ENCODE results near the gene JMJD1C. TPM values are rescaled to one million over a fixed set of nuclear protein-coding genes. Genes with fewer than 3 reads are reported as not detected.
A peak's percentile ranks its signal among the peaks of the same experiment; 100 is the strongest.

The JMJD1C gene
- total and polyA plus RNA-seq, 12 donors, result 14.4 to 70.4 (median 39.2) TPM

DNA sequence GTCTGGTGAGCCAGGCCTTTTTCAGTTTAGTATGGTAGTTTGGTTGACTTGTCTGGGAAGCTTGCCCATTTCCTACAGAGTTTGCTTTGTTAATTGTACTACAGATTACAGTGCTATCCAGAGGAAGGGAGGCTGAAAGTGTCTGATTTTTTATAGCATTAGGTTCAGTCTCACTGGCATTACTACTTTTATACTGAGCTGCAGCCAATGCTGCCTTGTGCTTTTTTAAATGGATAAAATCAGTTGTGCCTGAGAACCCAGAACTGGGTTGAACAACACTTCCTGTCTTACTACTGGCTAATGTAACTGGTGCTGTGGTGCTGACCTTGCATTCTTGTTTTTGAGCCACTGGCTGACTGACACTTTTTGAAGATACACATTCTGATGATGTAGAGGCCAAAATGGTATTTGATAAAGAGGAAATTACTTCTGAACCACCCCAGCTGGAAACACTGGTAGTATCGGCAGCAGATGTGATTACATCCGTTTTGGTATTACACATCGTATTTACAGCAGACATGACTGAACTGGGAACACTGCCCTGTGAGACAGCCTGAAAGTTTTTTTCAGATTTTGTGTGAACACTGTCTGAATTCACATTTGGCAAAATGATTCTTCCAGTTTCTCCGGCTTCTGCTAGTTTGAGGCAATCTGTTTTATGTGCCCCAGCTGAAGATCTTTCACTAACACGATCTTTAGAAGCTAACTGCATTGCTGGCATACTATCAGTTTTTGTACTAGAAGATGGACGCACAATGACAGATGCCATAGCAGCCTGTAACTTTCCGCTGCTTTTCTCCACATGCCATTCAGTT lies 258.6 kb downstream of the JMJD1C start:
- H3K9me3 ChIP-seq, result no peaks in the 10 kb centered on the region
- DNase-seq (peak in 1 of 2 donors; percentile 51), ATAC-seq (peak; percentile 66 to 83 (median 80))
- TF ChIP-seq, protein P1, sequence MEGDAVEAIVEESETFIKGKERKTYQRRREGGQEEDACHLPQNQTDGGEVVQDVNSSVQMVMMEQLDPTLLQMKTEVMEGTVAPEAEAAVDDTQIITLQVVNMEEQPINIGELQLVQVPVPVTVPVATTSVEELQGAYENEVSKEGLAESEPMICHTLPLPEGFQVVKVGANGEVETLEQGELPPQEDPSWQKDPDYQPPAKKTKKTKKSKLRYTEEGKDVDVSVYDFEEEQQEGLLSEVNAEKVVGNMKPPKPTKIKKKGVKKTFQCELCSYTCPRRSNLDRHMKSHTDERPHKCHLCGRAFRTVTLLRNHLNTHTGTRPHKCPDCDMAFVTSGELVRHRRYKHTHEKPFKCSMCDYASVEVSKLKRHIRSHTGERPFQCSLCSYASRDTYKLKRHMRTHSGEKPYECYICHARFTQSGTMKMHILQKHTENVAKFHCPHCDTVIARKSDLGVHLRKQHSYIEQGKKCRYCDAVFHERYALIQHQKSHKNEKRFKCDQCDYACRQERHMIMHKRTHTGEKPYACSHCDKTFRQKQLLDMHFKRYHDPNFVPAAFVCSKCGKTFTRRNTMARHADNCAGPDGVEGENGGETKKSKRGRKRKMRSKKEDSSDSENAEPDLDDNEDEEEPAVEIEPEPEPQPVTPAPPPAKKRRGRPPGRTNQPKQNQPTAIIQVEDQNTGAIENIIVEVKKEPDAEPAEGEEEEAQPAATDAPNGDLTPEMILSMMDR (IDR thresholded peaks at IDR 0.05), result no peak
- WGBS, 2 donors, result 10 to 13% methylated on average over 7 of the region's 7 CpGs
- H3K4me1 ChIP-seq, result peaks cover 0 to 78% (median 72%) of the 10 kb centered on the region in 9 donors
- H3K27ac ChIP-seq, result peak overlapping the region; percentile 7 to 80 (median 74)
- intact Hi-C loops (cut with DNase I), result loop anchor here in 5 of 10 donors (5.0 to 10.0 kb wide), 4 partner anchors 315 to 508 kb away; partner anchors contain the start of gene REEP3 (in 1 of the 5)
- peak overlapping the region in 4 of 10 donors; percentile 9 to 26 (median 18) for H3K4me3 ChIP-seq
- no peaks in the 10 kb centered on the region for H3K27me3 ChIP-seq
- peaks cover 0 to 58% (median 3%) of the 10 kb centered on the region in 9 donors for H3K36me3 ChIP-seq

GRCh38 chr10:63206576-63206975 lies 259.2 kb downstream of the JMJD1C start:
- Histone ChIP-seq H3K9me3 (no peaks in the 10 kb centered on the region), H3K27me3 (no peaks in the 10 kb centered on the region), H3K36me3 (peaks cover 0 to 59% (median 0%) of the 10 kb centered on the region in 9 donors), H3K27ac (peak overlapping the region; percentile 7 to 80 (median 74)), H3K4me1 (peaks cover 0 to 82% (median 72%) of the 10 kb centered on the region in 9 donors), H3K4me3 (peak overlapping the region in 1 of 10 donors; percentile 9)
- TF ChIP-seq, protein P1 (IDR thresholded peaks at IDR 0.05), result no peak
- no peak for DNase-seq
- intact Hi-C loops (cut with DNase I), result loop anchor here in 5 of 10 donors (5.0 to 10.0 kb wide), 4 partner anchors 316 to 508 kb away; partner anchors contain the start of gene REEP3 (in 1 of the 5)
- no peak for ATAC-seq

DNA sequence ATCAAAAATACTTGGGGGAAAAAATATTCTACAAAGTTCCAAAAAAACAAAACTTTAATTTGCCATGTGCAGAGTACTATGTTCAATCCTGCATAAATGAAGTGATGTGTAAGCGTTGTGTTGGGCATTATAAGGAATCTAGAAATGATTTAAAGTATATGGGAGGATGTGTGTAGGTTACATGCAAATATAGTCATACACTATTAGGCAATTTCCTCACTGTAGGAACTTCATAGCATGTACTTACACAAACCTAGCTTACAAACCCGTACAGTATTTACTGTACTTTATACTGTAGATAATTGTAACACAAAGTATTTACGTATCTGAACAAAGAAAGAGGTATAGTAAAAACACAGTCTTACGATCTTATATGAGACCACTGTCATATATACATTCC lies 260.4 kb downstream of the JMJD1C start:
- Histone ChIP-seq H3K9me3 (no peaks in the 10 kb centered on the region), H3K4me3 (no peak overlapping the region), H3K27me3 (no peaks in the 10 kb centered on the region), H3K4me1 (peaks cover 0 to 76% (median 65%) of the 10 kb centered on the region in 9 donors), H3K27ac (peak overlapping the region in 2 of 10 donors; percentile 53 to 78), H3K36me3 (peaks cover 0 to 60% (median 0%) of the 10 kb centered on the region in 9 donors)
- TF ChIP-seq, protein P1 (IDR thresholded peaks at IDR 0.05), result no peak
- intact Hi-C loops (cut with DNase I), result loop anchor here in 5 of 10 donors (5.0 to 10.0 kb wide), 4 partner anchors 317 to 509 kb away; partner anchors contain the start of gene REEP3 (in 1 of the 5)
- ATAC-seq (no peak), DNase-seq (no peak)
- WGBS, 2 donors, result 94 to 95% methylated on average over 4 of the region's 4 CpGs

- H3K27me3 ChIP-seq, result no peaks in the 10 kb centered on the region
- H3K36me3 ChIP-seq, result peaks cover 0 to 64% (median under 1%) of the 10 kb centered on the region in 9 donors
- no peak for ATAC-seq
- H3K4me3 ChIP-seq, result no peak overlapping the region
- DNase-seq, result no peak
- TF ChIP-seq, protein P1 (IDR thresholded peaks at IDR 0.05), result no peak
- no peaks in the 10 kb centered on the region for H3K9me3 ChIP-seq
- intact Hi-C loops (cut with DNase I), result loop anchor here in 5 of 10 donors (5.0 to 10.0 kb wide), 4 partner anchors 317 to 510 kb away; partner anchors contain the start of gene REEP3 (in 1 of the 5)
- WGBS, 2 donors, result 73 to 75% methylated on average over 4 of the region's 4 CpGs
- peak overlapping the region in 4 of 10 donors; percentile 13 to 56 (median 39) for H3K27ac ChIP-seq
- H3K4me1 ChIP-seq, result peaks cover 0 to 76% (median 63%) of the 10 kb centered on the region in 9 donors
Observed at GRCh38 chr10:63204667-63205391, 260.9 kb downstream of the JMJD1C start.

Measured in heart right ventricle (tissue), 16 donors.